Measurements from ENCODE around the gene RRAD.
A peak's percentile ranks its signal among the peaks of the same experiment; 100 is the strongest.

The RRAD gene

GRCh38 chr16:66934138-66934838 is 9.0 kb upstream of the RRAD start, which contains the start of gene CIAO2B:
TSS of gene CIAO2B (minus strand) at chr16:66934402. CDS start at chr16:66934364, 38 bp downstream.
- peak; percentile 81 for DNase-seq (ENCODE audit: low read depth)

GRCh38 chr16:66933776-66934137 is 8.4 kb upstream of the RRAD start:
- DNase-seq (ENCODE audit: low read depth): no peak

GRCh38 chr16:66932076-66932475 is 6.7 kb upstream of the RRAD start:
- no peak for DNase-seq (ENCODE audit: low read depth)

- no peak for DNase-seq (ENCODE audit: low read depth)
Measured at GRCh38 chr16:66931665-66932064, 6.3 kb upstream of the RRAD start.

- no peak for DNase-seq (ENCODE audit: low read depth)
Measured at GRCh38 chr16:66930189-66930588, 4.9 kb upstream of the RRAD start.

GRCh38 chr16:66928702-66929388 is 3.5 kb upstream of the RRAD start:
- no peak for DNase-seq (ENCODE audit: low read depth)

- DNase-seq (ENCODE audit: low read depth): no peak
Measured at GRCh38 chr16:66927918-66928649, 2.7 kb upstream of the RRAD start.

GRCh38 chr16:66926961-66927436 is 1.7 kb upstream of the RRAD start:
- DNase-seq (ENCODE audit: low read depth): no peak

- no peak for DNase-seq (ENCODE audit: low read depth)
Measured at GRCh38 chr16:66926171-66926947, 1.0 kb upstream of the RRAD start.

- no peak for DNase-seq (ENCODE audit: low read depth)
Measured at GRCh38 chr16:66924527-66925321, 611 bp downstream of the RRAD start.

GRCh38 chr16:66923866-66924265 is 1.5 kb downstream of the RRAD start:
- no peak for DNase-seq (ENCODE audit: low read depth)

- DNase-seq (ENCODE audit: low read depth): no peak
Measured at GRCh38 chr16:66923247-66923731, 2.0 kb downstream of the RRAD start.

GRCh38 chr16:66921729-66922450 is 3.4 kb downstream of the RRAD start:
- DNase-seq (ENCODE audit: low read depth): no peak

GRCh38 chr16:66920924-66921680 is 4.2 kb downstream of the RRAD start:
- no peak for DNase-seq (ENCODE audit: low read depth)

GRCh38 chr16:66920299-66920590 is 5.1 kb downstream of the RRAD start:
- no peak for DNase-seq (ENCODE audit: low read depth)

- DNase-seq (ENCODE audit: low read depth): no peak
Measured at GRCh38 chr16:66919569-66920298, 5.6 kb downstream of the RRAD start.

GRCh38 chr16:66918803-66919568 is 6.3 kb downstream of the RRAD start, which contains the start of gene CDH16:
TSS of gene CDH16 (minus strand) at chr16:66918885. CDS start at chr16:66918065, 820 bp downstream.
- DNase-seq (ENCODE audit: low read depth): no peak

GRCh38 chr16:66918355-66918754 is 7.0 kb downstream of the RRAD start:
- DNase-seq (ENCODE audit: low read depth): no peak

Data from CMK (cell line).